ENCODE data around the gene FNDC4.

The FNDC4 gene

DNA sequence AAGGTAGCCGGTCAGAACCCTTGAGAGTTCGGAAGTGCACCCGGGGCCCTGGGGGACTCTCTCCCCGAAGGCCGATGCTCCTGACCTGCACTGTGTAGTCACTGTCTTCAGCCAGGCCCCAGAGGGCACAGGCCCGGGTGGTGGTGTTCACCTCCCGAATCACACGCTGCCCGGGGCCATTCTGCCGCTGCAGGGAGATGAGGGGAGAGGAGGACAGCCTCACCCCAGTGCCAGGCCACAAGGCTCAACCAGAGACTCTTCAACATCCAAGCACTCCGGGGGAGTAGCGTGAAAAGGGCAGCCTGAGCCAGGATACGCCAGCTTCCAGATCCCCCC lies 1.1 kb downstream of the FNDC4 start:
- no peak for DNase-seq (ENCODE audit: low spot score)

- no peak for DNase-seq (ENCODE audit: low spot score)
These were observed 2.4 kb downstream of the FNDC4 start for GRCh38 chr2:27492557-27492956.

- peak; percentile 99 for DNase-seq (ENCODE audit: low spot score)
These were observed 5.3 kb downstream of the FNDC4 start, which contains the start of gene IFT172 for GRCh38 chr2:27489498-27490397. Gene IFT172, minus strand, starts transcription at chr2:27489743. Its CDS starts 90 bp downstream, at chr2:27489653.

DNA sequence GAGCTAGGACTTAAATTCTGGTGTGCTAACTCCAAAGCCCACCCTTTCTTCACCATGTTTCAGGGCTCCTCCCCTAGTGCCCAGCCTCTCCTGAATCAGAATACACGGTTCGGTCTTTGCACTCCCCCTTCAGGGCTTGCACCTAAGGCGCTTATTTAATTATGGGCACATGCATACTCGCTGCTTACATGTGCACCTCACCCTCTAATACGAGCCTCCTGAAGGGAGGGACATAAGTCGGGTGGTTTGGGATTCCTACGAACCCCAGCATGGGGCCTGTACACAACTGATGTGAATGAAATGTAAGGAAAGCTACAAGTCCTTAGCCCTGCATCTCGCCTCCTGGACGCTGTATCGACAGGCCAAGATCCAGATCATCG lies 5.9 kb downstream of the FNDC4 start:
- no peak for DNase-seq (ENCODE audit: low spot score)

GRCh38 chr2:27485496-27485895 lies 9.5 kb downstream of the FNDC4 start:
- no peak for DNase-seq (ENCODE audit: low spot score)

GRCh38 chr2:27471961-27472360 lies 23.0 kb downstream of the FNDC4 start:
- DNase-seq (ENCODE audit: low spot score), result no peak

DNA sequence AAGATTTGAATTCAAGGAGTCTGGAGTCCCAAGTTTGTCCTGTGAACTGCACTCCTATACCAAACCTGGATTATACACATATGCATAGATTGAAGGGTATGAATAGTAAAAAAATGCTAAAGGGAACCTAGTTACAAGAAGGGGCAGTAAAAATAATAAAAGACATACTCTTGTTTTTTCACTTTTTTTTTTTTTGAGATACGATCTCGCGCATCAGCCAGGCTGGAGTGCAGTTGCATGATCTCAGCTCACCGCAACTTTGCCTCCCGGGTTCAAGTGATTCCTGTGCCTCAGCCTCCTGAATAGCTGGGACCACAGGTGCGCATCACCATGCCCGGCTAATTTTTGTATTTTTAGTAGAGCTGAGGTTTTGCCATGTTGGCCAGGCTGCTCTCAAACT lies 30.6 kb downstream of the FNDC4 start:
- no peak for DNase-seq (ENCODE audit: low spot score)

DNA sequence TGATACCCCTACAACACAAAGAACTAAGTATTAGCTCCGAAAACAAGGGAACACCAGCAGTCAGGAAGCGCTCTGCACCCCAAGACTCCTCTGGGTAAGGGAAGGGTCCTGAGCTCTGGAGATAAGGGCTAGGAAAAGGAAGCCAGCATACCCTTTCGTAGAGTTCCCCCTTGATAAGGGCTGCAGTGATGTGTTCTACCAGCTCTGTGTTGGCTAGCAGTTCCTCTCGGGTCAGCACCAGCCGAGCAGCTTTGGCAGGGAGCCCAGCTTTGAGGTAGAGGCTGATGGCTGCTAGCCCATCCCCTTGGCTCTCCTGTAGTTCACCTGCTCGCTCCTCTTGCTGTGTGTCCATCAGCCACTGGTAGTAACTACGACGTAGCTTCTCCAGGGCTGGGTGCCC lies 33.9 kb downstream of the FNDC4 start:
- DNase-seq (ENCODE audit: low spot score), result no peak

DNA sequence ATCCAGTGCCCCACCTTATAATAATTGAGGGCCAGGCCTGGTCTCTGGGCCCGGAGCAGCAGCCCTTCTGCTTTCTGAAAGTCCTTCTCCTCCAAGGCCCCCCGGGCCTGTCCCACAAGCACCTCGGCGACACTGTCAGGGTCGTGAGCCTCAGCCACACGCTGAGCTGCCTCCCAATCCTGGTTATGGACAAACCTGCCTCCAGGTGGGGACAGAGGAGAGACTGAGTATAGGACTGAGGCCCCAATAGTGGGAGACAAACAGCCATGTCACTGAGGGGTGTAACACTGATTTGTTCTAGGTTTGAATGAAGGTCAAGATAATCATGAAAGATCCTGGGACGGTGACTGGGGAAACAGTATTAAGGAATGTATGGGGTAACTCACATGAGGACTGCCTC lies 41.0 kb downstream of the FNDC4 start:
- DNase-seq (ENCODE audit: low spot score), result no peak

GRCh38 chr2:27451095-27451494 lies 43.9 kb downstream of the FNDC4 start:
- no peak for DNase-seq (ENCODE audit: low spot score)

DNA sequence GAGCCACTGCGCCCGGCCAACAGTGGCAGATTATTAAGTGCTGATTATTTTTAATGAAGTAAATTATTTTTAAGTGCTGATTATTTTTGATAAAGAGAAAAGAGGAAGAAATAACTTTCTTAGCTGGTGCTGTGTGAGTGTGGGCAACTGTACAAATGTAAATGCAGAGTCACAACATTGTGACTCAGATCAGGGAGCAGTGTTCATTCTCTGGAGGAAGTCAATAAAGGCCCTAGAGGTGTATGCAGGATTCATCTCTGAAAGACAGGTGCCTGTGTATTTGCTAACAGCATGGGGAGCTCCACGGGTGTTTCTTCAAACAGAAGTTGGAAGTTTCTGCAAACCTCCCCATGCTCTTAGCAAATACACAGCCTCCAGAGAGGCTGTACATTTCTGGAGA lies 46.6 kb downstream of the FNDC4 start:
- no peak for DNase-seq (ENCODE audit: low spot score)

GRCh38 chr2:27446057-27446456 lies 48.9 kb downstream of the FNDC4 start:
- no peak for DNase-seq (ENCODE audit: low spot score)

GRCh38 chr2:27445615-27446014 lies 49.4 kb downstream of the FNDC4 start:
- no peak for DNase-seq (ENCODE audit: low spot score)

- no peak for DNase-seq (ENCODE audit: low spot score)
These were observed 49.8 kb downstream of the FNDC4 start for GRCh38 chr2:27445155-27445554.

DNA sequence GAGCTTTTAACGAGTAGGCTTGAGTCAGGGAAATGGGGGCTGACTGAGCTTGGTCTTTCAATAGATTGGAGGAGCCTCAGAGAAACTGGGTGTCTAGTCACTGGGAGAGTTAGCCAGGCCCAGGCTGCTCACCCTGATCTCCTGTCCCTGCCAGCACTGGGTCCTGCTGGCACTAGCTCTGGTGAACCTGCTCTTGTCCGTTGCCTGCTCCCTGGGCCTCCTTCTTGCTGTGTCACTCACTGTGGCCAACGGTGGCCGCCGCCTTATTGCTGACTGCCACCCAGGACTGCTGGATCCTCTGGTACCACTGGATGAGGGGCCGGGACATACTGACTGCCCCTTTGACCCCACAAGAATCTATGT lies 52.1 kb downstream of the FNDC4 start:
- DNase-seq (ENCODE audit: low spot score), result no peak

- peak; percentile 55 for DNase-seq (ENCODE audit: low spot score)
These were observed 52.8 kb downstream of the FNDC4 start, which contains the start of gene KRTCAP3 for GRCh38 chr2:27441958-27442919. Gene KRTCAP3, plus strand, starts transcription at chr2:27442381. Its CDS starts 32 bp downstream, at chr2:27442413.

Data from CD4-positive, alpha-beta T cell treated with Interleukin-6 at 100 ng/mL for 8 hours (primary cell).